Stimulated activated CD4-positive, alpha-beta T cell treated with anti-CD3 and anti-CD28 coated beads, Interleukin-4, amount 100 ng/mL, for 1 hour (primary cell): ENCODE measurements around the gene CEP19.

Source experiments
- DNase-seq: peaks from one replicate; pipeline ENCODE4 v3.0.0-alpha.2; 2020

The CEP19 gene

GRCh38 chr3:196662711-196663571 lies 49.1 kb downstream of the CEP19 start:
- DNase-seq, result no peak

- DNase-seq, result no peak
These were observed 50.0 kb downstream of the CEP19 start for GRCh38 chr3:196662033-196662432.

GRCh38 chr3:196661400-196661799 lies 50.6 kb downstream of the CEP19 start:
- DNase-seq, result no peak

- no peak for DNase-seq
These were observed 51.5 kb downstream of the CEP19 start for GRCh38 chr3:196660381-196661166.

GRCh38 chr3:196659901-196660351 lies 52.1 kb downstream of the CEP19 start:
- no peak for DNase-seq
